Lower leg skin (tissue), 4 donors: ENCODE results near the gene FBXW4. TPM values are rescaled to one million over a fixed set of nuclear protein-coding genes. Genes with fewer than 3 reads are reported as not detected.
A peak's percentile ranks its signal among the peaks of the same experiment; 100 is the strongest.

ENCODE experiments used
- DNase-seq, 2 donors: peaks; one replicate each; pipeline ENCODE4 v3.0.0-alpha.2; 2019; ENCODE audit warnings: low spot score in 2 of 2
- H3K4me3 ChIP-seq: fragments of 200-600 bp; sonication (generic); 2 replicates; pipeline ENCODE4 v1.5.1; 2017; ENCODE audit warnings: mild to moderate bottlenecking, low read depth; ENCODE audit not compliant: poor library complexity, severe bottlenecking
- POLR2A ChIP-seq, 2 donors: fragments of 450-650 bp; IDR thresholded peaks; one replicate each; pipeline ENCODE4 v1.6.1; 2016 to 2017; ENCODE audit warnings: antibody characterized with exemption in 2 of 2, mild to moderate bottlenecking in 1 of 2, moderate library complexity in 1 of 2
- WGBS, 2 donors: methylation state at CpG; one replicate each; pipeline ENCODE4 v1.1.5; 2018; 5-methylcytosine and 5-hydroxymethylcytosine counted together
- intact Hi-C: fragments of 100-400 bp; cut with DNase I; formaldehyde crosslinking; loops from one replicate; pipeline ENCODE4 v1.15.0; 2023; ENCODE audit warnings: low total_unique reads
- total RNA-seq, 4 donors: library from RNA; depleted of rRNA; stranded (reverse); fragments of >200 nt; gene quantifications; one replicate each; pipeline ENCODE4 v1.1.0, GENCODE V29; 2016
- TF ChIP-seq, protein P1 (sequence below), 3 donors: fragments of 450-650 bp; IDR thresholded peaks; one replicate each; pipeline ENCODE4 v1.5.1; 2016; ENCODE audit warnings: antibody characterized with exemption in 3 of 3, mild to moderate bottlenecking in 3 of 3, moderate library complexity in 2 of 3

FBXW4 gene, protein sequence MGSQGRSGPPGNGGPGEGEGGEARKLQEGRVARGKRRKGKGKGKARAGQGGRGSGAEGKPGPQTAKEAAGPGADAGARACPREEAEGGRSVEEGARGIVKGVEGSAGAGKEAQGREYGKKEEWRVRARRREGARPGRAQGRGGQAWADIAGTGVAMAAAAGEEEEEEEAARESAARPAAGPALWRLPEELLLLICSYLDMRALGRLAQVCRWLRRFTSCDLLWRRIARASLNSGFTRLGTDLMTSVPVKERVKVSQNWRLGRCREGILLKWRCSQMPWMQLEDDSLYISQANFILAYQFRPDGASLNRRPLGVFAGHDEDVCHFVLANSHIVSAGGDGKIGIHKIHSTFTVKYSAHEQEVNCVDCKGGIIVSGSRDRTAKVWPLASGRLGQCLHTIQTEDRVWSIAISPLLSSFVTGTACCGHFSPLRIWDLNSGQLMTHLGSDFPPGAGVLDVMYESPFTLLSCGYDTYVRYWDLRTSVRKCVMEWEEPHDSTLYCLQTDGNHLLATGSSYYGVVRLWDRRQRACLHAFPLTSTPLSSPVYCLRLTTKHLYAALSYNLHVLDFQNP
- 100 to 1,000 TPM in 1 of 4 donors, 10 to 100 TPM in 3; 51.9 to 102 (median 69.6) TPM for total RNA-seq

DNA sequence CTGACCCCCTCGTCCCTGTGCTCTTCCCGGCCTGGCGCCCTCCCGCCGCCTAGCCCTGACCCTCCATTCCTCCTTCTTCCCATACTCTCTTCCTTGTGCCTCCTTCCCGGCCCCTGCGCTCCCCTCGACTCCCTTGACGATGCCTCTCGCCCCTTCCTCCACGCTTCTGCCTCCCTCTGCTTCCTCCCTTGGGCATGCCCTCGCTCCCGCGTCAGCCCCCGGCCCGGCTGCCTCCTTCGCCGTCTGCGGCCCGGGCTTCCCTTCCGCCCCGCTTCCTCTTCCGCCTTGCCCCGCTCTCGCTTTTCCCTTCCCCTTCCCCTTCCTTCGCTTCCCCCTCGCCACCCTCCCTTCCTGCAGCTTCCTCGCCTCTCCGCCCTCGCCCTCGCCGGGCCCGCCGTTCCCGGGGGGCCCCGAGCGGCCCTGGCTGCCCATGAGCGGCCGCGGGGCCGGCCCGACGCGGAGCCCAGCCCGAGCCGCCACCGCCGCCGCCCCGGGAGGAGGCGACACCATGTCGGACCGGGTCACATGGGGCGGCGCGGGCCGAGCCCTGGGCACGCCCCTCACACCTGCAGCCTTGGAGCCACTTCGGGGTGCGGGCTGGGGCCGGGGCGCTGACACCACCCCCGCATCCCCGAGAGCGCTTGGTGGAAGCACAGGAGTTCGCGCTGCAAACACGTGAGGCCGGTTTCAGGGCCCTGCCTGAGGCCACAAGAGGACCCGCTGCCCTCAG is at the start of gene FBXW4:
TSS of gene FBXW4 (minus strand) at position 497 of the 730 bp plus-strand sequence. CDS start at position 432, 65 bp downstream.
- no peak for TF ChIP-seq POLR2A (IDR thresholded peaks at IDR 0.05)
- TF ChIP-seq, protein P1, sequence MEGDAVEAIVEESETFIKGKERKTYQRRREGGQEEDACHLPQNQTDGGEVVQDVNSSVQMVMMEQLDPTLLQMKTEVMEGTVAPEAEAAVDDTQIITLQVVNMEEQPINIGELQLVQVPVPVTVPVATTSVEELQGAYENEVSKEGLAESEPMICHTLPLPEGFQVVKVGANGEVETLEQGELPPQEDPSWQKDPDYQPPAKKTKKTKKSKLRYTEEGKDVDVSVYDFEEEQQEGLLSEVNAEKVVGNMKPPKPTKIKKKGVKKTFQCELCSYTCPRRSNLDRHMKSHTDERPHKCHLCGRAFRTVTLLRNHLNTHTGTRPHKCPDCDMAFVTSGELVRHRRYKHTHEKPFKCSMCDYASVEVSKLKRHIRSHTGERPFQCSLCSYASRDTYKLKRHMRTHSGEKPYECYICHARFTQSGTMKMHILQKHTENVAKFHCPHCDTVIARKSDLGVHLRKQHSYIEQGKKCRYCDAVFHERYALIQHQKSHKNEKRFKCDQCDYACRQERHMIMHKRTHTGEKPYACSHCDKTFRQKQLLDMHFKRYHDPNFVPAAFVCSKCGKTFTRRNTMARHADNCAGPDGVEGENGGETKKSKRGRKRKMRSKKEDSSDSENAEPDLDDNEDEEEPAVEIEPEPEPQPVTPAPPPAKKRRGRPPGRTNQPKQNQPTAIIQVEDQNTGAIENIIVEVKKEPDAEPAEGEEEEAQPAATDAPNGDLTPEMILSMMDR (IDR thresholded peaks at IDR 0.05) = no peak
- intact Hi-C loops = no loop called here
- peak within 1 kb of the TSS; percentile 90 for H3K4me3 ChIP-seq
- peak; percentile 27 to 89 for DNase-seq
- WGBS, 2 donors = 0 to 1% methylated on average over 42 to 55 of the region's 70 CpGs

DNA sequence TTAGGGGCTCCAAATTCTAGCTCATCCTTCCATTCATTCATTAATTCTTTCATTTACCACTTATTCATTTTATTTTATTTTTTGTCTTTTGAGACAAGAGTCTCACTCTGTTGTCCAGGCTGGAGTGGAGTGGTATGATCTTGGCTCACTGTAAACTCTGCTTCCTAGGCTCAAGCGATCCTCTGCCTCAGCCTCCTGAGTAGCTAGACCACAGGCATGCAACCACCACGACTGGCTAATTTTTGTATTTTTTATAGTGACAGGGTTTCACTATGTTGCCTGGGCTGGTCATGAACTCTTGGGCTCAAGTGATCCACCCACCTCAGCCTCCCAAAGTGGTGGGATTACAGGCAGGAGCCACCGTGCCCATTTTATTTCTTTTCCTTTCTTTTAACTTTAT is 49.3 kb upstream of the FBXW4 start:
- 74 to 81% methylated on average over 3 of the region's 3 CpGs for WGBS, 2 donors
- no peak for TF ChIP-seq POLR2A (IDR thresholded peaks at IDR 0.05)
- TF ChIP-seq, protein P1 (IDR thresholded peaks at IDR 0.05) = no peak
- H3K4me3 ChIP-seq = no peak overlapping the region
- DNase-seq = peak in 1 of 2 donors; percentile 26
- intact Hi-C loops = no loop called here

DNA sequence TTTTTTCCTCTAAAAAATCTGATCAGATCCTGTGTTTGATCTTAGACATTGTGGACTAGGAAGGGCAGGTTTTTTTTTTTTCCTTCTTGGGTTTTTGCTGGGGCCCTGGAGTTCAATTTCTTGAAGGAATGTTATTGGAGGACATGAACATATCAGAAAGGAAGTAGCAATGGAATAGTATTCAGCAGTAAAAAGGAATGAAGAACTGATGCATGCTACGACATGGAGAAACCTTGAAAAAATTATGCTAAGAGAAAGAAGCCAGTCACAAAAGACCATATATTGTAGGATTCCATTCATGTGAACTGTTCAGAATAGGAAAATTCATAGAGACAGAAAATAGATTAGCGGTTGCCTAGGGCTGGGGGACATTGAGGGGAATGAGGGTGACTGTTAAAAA is 47.0 kb upstream of the FBXW4 start:
- TF ChIP-seq POLR2A (IDR thresholded peaks at IDR 0.05) = no peak
- TF ChIP-seq, protein P1 (IDR thresholded peaks at IDR 0.05) = no peak
- no peak overlapping the region for H3K4me3 ChIP-seq
- intact Hi-C loops = no loop called here
- no peak for DNase-seq
- 46 to 49% methylated on average over 2 of the region's 2 CpGs for WGBS, 2 donors

DNA sequence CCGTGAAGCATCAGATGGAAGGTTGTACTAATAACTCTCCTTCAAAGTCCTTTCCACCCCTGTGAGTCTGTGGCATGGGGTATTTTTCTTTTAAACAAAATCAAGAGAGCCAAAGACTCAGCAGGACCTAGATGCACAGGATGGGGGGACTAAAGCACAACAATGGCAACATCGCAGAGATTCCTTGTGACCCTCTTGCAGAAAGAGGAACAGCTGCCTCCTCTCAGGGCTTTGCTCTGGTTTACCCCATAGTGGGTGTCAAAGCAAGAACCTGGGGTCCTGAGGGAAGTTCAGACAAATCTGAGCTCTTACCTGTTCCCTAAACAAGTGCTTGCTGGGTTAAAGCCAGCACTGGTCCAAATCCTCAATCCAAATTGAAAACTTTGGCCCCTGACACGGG is 41.7 kb upstream of the FBXW4 start:
- intact Hi-C loops = no loop called here
- no peak overlapping the region for H3K4me3 ChIP-seq
- TF ChIP-seq POLR2A (IDR thresholded peaks at IDR 0.05) = no peak
- TF ChIP-seq, protein P1 (IDR thresholded peaks at IDR 0.05) = no peak
- DNase-seq = peak in 1 of 2 donors; percentile 36
- 65 to 77% methylated on average over 3 of the region's 3 CpGs for WGBS, 2 donors

DNA sequence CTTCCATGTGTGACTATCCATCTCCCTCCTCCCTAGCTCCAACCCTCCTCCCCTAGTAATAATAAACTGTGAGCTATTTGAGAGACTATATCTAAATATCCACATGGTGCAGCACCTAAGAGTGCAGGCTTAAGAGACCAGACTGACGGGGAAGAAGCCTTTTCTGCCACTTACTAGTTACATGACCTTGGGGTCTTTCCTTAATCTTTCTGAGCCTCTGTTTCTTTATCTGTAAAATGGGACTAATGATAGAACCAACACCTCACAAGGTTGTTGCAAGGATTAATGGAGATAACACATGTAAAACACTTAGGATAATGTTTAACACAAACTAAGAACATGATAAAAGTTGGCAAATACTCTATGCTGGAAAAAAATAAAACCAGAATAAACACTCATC is 37.1 kb upstream of the FBXW4 start:
- 78 to 82% methylated on average over 1 of the region's 1 CpG for WGBS, 2 donors
- TF ChIP-seq, protein P1 (IDR thresholded peaks at IDR 0.05) = no peak
- intact Hi-C loops = no loop called here
- no peak overlapping the region for H3K4me3 ChIP-seq
- no peak for DNase-seq
